NCI-H2196 treated with DMSO at 0.1 percent for 48 hours (cell line): ENCODE results near the gene SYP.
A peak's percentile ranks its signal among the peaks of the same experiment; 100 is the strongest.

ENCODE experiments used
- DNase-seq: peaks from one replicate; lab custom pipeline; 2025; ENCODE audit not compliant: unreplicated experiment; lab: John Stamatoyannopoulos, UW

The SYP gene

DNA sequence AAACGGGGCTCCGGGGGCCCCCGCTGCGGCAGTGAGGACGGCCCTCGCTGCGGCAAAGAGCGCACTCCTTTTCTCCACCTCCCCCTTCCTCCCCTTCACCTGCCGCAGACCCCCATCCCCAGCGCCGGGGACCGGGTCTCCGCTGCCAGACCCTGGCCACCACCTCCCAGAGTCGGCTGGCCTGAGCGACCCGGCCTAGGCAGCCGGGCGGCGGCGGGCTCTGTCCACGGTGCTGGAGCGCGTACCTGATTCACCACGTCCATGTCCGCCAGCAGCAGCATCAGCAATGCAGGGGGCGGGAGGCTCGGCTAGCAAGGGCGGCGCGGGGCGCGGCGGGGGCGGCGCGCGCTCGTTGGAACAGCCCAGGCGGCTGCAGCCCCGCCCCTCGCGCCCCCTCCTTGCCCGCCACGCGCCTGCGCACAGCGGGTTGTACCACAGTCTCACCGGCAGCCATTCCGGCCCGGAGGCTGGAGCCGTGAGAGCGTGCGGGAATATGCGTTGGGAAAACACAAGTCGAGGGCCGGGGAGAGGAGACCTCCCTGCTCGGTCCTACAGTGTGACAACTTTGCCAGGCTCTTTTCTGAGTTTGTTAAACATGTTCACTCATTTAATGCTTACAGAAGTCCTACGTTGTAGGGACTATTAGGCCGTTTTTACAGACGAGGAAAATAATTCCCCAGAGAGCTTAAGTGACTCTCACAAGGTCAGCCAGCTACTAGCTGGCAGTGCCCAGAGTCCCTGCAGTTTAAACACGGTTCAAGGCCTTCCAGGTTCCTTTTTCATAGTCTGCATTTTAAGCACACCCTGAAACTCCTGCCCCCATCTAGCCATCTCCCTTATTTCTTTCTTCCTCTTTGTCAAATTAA lies at the start of gene SYP:
Gene SYP (minus strand): TSS at position 288 of the 866 bp plus-strand sequence. CDS start 7 bp downstream, at position 281.
- DNase-seq: peak; percentile 44

DNA sequence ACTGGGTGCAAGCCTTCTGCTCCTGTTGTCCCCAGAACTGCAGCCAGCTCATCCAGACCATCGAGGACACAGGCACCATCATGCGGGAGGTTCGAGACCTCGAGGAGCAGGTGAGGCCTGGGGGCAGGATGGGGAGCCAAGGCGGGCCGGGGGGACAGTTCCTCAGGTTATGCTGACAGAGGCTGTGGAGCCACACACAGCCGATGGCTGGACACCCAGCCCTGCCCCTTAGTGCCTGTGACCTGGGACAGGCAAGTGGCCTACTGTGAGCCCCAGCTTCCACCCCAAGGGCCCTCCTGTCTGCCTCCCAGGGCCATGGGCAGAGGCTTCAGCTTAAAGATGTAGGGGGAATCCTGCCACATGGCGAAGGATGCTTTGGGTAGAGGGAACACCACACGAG lies 49.6 kb upstream of the SYP start:
- DNase-seq: no peak

DNA sequence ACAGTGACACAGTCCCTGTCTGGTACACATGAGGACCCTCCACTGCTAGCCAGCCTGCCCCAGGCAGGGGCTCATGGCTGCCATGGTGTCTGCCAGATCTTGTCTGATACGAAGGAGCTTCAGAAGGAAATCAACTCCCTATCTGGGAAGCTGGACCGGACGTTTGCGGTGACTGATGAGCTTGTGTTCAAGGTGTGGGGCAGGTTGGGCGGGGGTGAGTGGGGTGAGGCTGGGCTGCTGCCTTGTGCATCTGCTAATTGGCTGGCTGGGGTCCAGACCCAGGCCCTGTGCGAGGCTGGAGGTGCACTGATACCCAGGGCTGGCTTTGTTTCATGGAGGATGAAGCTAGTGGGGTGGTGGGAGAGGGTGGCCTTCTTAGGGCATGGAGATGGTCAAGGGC lies 49.1 kb upstream of the SYP start:
- DNase-seq: no peak

- no peak for DNase-seq
These were observed 48.2 kb upstream of the SYP start for GRCh38 chrX:49247916-49248811.

DNA sequence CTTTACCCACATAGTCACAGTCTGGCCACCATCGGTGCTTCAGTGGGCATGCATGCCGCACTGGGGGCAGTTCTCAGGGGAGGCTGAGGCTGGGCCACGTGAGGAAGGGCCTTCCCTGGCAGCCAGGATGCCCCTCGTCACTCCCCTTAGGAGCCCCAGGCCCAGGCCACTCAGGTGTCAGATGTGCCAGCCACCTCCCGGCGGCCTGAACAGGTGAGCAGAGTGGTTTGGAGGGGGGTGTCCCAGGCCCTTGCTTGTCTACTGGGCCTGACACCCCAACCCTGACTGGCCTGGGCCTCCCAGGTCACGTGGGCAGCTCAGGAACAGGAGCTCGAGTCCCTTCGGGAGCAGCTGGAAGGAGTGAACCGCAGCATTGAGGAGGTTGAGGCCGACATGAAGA lies 47.4 kb upstream of the SYP start:
- no peak for DNase-seq

GRCh38 chrX:49246541-49246940 lies 46.5 kb upstream of the SYP start:
- DNase-seq: no peak

- no peak for DNase-seq
These were observed 44.2 kb upstream of the SYP start for GRCh38 chrX:49244207-49244606.

GRCh38 chrX:49243166-49243565 lies 43.2 kb upstream of the SYP start:
- DNase-seq: no peak

DNA sequence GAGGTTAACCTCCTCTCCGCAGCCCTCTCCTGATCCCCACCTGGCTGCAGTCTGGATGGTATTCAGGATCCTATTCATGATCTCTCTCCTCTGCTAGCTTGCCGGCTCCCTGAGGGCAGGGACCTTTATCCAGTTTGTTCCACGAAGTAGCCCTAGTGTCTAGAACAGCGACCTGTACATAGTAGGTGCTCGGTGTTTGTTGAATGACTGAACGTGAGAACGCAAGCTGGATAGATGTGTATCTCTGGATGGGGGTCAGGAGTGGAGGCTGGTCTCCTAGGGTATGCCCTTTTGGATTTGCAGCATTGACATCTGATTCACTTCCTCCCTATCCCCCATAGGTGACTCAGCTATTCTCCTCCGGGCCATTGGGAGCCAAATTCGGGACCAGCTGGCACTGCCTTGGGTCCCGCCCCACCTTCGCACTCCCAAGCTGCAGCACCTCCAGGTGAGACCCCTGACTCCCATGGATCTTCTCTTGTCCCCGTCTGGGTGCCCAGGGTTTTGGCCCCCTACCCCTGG lies 42.6 kb upstream of the SYP start:
- DNase-seq: no peak

- DNase-seq: no peak
These were observed 38.7 kb upstream of the SYP start for GRCh38 chrX:49238735-49239134.

GRCh38 chrX:49237060-49237459 lies 37.1 kb upstream of the SYP start:
- no peak for DNase-seq

GRCh38 chrX:49233887-49234555 lies 34.0 kb upstream of the SYP start:
- no peak for DNase-seq

GRCh38 chrX:49233176-49233575 lies 33.2 kb upstream of the SYP start, which contains the start of gene CACNA1F:
Gene CACNA1F (minus strand): TSS chrX:49233340. CDS start chrX:49233309, 31 bp downstream.
- DNase-seq: no peak

- no peak for DNase-seq
These were observed 32.5 kb upstream of the SYP start for GRCh38 chrX:49232525-49232924.

GRCh38 chrX:49231333-49232000 lies 31.5 kb upstream of the SYP start:
- DNase-seq: no peak

DNA sequence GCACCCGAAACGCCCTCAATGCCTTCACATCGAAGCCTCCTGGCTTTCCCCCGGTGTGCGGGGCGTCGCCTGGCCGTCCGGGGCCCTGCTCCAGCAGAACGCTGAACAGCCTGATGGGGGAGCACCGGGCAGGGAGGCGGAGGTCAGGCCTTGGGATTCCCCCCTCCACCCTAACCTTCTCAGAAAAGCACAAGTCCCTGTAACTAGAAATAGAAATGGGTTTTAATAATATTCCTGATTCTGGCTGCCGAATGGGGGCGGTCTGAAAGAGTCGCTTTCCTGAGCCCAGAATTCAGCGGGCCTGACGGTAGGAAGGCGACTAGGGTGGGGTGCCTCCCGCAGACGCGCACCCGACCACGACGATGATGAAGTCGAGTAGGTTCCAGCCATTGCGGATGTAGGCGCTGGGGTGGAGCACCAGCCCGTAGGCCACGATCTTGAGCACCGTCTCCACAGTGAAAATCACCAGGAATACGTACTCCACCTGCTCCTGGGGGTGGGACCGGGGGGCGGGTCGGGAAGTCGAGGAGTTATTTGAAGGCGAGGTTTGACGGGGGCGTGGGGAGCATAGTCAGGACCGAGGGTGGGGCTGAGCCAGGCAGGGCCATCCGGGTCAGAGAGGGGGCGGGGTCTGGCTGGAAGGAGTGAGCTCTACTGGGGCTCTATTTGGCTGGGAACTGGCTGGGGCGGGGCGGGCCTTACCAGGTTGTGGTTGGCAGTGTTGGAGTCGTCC lies 30.7 kb upstream of the SYP start:
- DNase-seq: peak; percentile 59

DNA sequence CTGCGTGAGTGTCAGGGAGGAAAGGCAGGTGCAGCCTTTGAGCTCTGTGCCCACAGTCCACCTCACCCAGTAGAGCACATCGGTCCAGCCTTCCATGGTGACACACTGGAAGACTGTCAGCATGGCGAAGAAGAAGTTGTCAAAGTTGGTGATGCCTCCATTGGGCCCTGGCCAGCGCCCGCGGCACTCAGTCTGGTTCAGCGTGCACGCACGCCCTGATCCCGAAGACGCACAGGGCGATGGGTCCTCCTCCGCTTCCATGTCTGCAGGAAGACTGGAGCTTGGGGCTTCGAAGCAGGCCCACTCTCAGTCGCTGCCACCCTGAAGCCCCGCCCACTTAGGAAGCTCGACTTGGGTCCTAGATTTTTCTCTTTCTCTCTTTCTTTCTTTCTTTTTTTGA lies 28.2 kb upstream of the SYP start:
- no peak for DNase-seq

GRCh38 chrX:49227726-49228125 lies 27.7 kb upstream of the SYP start:
- no peak for DNase-seq

GRCh38 chrX:49226946-49227345 lies 27.0 kb upstream of the SYP start:
- DNase-seq: no peak

- DNase-seq: no peak
These were observed 25.9 kb upstream of the SYP start for GRCh38 chrX:49225858-49226257.
